HG03025 (cell line): Measurements from ENCODE around the gene LRRC49.
"Not testable (repeated sequence)": the region's sequence is repeated elsewhere in the genome, so short reads cannot be mapped to it uniquely, and the experiment has no call there.

ENCODE experiments used
- ATAC-seq: cut with Tn5 transposase; IDR thresholded peaks from one replicate; pipeline ENCODE4 v1.9.1; 2021; ENCODE audit warnings: mild to moderate bottlenecking, moderate library complexity; ENCODE audit not compliant: unreplicated experiment, low FRiP score

Gene LRRC49

DNA sequence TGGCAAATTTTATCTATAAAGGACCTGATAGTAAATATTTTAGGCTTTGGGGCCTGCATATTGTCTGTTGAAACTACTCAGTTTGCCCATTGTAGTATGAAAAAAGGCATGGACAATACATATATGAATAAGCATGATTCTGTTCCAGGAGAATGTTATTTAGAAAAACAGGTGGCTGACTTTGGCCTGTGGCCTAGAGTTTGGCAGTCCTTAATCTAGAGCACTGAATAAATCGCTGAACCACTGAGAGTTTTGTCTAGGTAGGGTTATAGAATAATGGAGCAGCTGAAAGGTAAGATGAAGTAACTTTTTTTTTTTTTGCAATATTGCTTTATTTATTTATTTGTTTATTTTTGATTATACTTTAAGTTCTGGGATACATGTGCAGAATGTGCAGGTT, 75.0 kb downstream of the LRRC49 start:
- no peak for ATAC-seq

DNA sequence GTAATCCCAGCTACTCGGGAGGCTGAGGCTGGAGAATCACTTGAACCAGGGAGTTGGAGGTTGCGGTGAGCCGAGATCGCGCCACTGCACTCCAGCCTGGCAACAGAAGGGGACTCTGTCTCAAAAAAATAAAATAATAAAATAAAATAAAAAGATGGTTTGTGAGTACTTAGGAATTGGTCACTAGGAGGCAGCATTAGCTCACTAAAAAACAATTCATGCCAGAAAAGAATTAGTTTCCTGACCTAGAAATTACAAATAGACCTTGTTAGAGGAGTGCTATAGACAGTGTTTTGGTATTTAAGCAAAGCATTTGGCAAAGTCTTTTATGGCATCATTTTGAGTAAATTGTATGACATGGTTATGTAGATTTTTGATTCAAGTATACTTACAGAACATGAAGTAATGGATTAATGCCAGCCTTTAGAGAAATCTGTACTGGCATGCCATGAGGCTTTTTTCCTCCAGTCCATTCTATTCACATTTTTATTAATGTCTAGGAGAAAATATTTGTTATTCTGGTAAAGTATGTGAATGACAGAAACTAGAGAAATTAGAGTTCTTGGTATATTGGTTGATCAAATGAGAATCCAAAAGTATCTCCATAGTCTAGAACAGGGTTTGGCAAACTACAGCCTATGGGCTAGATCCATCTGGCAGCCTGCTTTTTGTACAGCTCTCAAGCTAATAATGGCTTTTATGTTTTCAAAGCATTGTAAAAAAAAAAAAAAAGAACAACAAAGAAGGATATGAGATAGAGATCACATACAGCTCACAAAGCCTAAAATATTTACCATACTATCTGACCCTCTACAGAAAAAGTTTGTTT, 81.6 kb downstream of the LRRC49 start:
- no peak for ATAC-seq

DNA sequence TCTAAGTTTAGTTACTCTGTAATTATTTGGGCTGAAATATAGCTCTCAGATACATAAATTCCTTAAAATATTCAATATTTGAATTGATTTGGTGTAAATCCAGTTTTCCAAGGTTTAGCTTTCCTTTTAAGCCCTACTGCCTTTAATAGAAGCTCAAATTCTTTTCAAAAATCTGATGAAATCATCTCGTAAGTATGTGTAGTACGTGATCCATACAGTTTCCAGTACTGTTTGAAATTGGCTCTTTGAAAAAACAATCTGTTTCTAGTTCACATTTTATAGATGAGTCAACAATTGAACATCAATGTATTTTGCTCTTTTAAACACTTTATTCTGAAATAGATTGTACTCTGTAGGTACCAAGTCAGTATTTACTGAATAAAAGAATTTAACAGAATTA, 84.2 kb downstream of the LRRC49 start:
- ATAC-seq: no peak

DNA sequence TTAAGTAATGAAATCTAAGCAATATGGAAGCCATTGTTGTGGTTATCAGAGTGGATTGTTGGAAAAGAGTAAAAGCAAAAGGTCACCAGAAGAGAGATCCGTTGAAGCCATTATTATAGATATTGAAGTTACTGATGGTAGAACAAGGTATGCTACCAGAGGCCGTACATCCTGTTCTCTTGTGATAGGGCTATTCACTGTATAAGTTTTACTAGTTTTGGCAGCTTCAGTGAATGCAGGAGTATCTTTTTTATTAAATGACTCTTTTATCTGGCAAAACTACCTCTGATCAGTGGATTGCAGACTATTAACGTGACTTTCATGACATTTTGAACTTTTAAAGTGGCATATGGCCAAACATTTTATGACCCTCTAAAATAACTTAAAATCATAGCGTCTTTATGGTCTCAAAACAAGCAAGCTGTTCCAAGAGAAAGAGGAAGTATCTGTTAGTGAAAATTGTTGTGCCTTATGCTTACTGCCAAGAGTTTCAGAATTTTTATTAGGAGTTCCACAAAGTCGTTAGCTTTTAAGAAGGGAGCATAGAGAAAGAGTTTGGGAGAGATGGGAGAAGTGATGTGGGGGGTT, 102.9 kb downstream of the LRRC49 start:
- no peak for ATAC-seq

DNA sequence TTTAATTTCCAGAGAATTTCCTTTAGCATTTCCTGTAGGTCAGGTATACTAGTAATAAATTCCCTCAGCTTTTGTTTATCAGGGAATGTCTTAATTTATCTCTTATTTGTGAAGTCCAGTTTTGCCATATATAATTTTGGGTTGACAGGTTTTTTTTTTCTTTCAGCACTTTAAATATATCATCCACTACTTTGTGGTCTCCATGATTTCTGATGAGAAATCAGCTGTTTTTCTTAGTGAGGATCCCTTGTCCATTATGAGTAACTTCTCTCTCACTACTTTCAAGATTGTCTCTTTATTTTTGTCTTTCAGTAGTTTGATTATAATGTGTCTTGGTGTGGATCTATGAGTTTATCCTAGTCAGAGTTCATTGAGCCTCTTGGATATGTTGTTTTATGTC, 105.7 kb downstream of the LRRC49 start:
- ATAC-seq: no peak

DNA sequence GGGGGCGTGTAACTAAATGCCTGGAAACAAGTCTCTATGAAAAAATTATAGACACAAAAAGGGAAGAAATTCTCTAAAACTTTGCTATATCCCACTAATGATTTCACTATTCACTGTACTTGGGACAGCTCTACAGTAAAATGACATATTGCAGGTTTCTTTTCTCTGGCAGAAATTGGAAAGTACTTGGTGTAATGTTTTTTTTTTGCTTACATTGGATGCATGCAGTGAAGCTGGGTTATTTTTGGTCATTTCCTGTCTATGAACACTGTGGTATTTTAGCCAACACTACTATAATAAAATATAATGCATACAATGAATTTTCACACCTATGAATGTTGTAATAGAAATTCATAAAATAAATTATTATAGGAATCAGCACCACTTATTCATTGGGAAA, 109.7 kb downstream of the LRRC49 start:
- no peak for ATAC-seq

DNA sequence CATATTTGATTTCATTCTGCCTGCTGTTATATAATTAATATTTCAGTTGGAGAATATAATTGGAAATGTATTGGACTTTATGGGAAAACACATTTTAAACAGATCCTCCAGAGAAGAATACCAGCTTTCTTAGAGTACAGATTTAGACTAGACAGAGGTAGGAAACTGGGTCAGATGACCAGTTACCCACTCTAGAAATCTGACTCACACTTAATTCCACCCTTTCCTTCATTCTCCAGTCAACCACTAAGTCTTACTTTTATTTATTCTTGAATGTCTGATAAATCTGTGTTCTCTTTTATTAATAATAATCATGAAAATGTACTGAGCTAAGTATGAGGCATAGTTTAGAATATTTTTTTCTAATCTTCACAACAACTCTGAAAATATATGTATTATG, 110.7 kb downstream of the LRRC49 start:
- no peak for ATAC-seq

DNA sequence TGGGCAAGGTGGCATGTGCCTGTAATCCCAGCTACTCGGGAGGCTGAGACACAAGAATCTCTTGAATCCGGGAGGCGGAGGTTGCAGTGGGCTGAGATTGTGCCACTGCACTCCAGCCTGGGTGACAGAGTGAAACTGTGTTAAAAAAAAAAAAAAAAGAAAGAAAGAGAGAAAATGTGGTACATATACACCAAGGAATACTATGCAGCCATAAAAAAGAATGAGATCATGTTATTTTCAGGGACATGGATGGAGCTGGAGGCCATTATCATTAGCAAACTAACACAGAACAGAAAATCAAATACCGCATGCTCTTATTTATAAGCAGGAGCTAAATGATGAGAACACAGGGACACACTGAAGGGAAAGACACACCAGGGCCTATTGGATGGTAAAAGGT, 111.9 kb downstream of the LRRC49 start:
- ATAC-seq: not testable (repeated sequence)

DNA sequence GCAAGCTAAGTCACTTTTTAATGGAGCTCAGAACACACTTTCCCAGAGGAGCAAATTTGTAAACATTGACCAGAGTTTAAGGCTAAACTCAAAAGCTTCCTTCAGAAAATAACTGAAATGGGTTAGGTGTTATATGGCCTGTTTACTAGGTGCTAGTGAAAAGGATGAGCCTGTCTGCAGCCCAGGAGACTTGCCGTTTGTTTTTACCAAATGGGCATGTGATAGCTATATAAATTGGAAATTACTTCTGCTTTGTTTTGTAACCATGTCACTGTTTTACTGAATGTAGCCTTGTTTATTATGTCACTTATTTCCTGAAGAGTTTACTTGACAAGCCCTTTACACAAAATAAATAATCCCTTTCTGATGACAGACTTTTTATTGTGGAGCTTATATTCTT, 113.3 kb downstream of the LRRC49 start:
- no peak for ATAC-seq

DNA sequence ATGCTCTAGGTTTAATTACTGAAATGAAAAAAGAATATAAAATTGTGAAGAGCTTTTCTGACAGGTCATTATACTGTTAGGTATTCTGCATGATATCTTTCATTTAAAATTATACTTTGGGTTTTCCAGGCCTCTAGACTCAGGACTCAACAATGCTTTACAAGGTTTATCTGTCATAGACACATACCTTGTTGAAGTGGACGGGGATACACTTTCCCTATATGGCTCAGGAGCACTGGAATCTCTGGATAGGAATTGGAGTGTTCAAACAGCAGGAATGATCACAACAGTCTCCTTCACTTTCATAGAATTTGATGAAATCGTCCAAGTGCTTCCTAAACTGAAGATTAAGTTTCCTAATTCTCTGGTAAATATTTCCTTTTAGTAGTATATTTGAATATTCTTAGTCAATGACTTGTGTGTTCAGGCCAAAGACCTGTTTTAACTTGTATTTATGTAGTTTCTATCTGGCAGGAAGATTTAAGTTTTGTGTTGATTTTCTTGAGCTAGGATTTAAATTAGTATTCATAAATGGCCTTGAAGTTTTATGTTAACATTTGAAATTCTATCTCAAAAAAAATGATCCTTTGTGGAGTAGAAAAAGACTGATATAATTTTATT, 115.7 kb downstream of the LRRC49 start:
- no peak for ATAC-seq

DNA sequence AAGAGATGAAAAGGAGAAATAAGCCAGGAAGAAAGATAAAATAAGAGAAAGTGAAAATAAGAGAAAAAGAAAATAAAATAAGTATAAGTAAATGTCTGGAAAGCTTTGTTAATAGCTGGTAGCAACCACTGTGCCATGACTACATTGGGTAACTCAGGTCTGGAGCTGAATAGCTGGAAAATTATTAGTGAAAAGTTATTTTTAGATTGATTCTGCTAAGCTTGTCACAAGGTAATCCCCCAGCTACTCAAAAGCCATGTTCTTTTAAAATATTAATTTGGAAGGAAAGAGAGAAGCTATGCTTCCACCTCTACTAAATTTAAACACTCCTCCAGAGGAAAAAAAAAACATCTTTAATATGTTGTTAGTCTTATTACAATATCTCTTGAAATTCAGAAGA, 117.8 kb downstream of the LRRC49 start:
- no peak for ATAC-seq

DNA sequence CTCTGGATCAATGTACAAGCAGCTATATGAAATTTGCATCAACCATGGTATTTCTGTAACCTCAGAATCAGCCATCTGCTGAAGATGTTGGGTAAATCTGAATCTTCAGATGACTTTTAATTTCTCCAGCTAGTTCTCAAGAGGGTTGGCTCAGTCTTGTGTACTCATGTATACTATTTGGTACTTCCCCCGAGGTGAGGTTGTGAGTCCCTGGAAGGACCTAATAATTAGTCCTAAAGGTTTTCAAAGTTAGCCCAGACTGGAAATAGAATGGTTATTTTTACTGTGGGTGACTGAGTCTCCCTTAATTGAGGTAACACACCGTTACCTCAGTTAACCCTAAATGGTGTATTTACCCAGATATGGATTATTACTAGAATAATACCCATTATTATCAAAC, 118.4 kb downstream of the LRRC49 start:
- ATAC-seq: no peak

DNA sequence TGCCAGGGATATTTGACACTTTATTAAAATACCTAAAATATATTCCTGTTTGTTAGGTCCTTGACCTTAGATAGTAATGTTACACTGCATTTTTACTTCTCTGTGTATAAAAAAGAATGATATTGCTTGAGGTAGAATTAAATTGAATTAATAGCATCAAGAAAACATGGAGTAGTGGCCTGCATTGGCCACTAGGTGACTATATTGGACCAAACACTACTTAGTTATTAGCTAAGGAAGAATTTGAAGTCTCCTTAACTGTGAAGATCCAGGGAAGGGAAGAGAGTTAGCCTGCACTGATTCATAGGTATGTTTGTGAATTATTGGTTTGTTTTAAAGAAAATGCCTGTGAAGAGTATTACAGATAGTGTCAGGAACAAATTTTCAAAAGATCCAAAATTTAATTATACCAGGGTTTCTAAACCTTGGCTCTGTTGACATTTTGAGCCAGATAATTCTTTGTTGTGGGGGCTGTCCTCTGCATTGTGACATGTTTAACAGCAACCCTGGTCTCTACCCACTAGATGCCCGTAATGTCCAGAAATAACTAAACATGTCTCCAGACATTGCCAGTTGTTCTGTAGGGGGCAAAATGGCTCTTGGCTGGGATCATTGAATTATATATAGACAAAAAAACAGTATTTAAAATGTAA, 119.0 kb downstream of the LRRC49 start:
- no peak for ATAC-seq

DNA sequence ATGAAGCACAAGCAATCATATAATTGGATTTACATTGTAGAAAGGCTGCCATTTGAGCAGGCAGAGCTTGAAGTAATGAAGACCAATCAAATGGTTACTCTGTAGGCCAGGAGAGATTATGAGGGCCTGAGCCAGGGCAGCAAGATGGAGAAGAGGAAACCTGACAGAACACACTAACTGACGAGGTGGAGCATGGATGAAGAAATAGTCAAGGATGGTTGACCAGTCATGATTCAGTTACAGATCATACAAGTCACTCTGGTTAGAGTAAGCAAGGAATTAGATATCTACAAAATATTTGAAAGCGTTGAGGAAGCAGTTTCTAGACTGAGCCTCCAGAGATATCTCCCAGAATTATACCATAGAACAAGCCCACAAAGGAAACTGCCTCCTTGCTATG, 120.8 kb downstream of the LRRC49 start:
- ATAC-seq: no peak

DNA sequence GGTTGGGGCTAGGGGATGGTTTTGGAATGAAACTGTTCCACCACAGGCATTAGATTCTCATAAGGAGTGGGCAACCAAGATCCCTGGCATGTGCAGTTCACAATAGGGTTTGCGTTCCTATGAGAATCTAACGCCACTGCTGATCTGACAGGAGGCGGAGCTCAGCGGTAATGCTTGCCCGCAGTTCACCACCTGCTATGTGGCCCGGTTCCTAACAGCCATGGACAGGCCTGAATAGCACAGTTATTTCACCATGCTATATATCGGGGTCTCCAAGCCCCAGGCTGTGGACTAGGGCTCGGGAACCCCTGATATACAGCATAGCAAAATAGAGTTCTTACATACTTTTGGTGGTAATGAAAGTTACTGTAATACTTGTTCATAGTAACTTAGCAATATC, 122.7 kb downstream of the LRRC49 start:
- ATAC-seq: no peak

DNA sequence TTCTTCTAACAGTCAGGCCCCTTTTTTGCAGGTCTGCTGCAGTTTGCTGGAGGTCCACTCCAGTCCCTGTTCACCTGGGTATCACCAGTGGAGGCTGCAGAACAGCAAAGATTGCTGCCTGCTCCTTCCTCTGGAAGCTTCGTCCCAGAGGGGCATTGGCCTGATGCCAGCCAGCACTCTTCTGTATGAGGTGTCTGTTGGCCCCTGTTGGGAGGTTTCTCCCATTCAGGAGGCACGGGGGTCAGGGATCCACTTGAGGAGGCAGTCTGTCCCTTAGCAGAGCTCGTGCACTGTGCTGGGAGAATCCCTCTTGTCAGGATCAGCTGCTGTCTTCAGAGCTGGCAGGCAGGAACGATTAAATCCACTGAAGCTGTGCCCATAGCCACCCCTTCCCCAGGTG, 138.6 kb downstream of the LRRC49 start:
- not testable (repeated sequence) for ATAC-seq

DNA sequence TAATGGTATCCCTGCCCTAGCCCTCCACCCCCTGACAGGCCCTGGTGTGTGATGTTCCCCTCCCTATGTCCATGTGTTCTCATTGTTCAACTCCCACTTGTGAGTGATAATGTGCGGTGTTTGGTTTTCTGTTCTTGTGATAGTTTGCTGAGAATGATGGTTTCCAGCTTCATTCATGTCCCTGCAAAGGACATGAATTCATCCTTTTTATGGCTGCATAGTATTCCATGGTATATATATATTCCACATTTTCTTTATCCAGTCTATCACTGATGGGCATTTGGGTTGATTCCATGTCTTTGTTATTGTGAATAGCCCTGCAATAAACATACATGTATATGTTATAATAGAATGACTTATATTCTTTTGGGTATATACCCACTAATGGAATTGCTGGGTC, 142.9 kb downstream of the LRRC49 start:
- ATAC-seq: not testable (repeated sequence)

DNA sequence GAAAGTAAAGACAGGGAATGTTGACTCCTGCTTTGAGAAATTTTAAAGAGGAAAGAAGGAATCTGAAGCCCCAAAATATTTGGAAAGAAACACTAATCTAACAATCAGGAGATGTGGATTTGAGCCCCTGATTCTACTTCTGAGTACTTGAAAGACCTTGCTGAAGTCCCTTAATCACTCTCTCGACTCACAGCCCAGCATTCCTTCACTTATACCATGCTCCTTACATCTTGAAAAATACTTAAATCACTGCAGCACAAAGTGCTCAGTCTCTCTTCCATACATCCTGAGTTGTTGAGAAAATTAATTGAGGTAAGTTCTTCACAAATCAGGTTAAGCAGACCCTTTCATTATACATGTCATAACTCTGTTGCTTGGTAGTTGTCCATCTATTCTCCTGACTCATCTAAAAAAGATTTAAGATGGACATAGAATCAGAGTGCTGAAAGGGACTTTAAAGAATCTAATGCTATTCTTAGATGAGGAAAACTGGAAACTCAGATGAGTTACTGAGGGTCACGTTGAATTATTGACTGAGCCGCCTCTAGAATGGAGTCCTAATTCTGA, 149.8 kb downstream of the LRRC49 start:
- no peak for ATAC-seq

DNA sequence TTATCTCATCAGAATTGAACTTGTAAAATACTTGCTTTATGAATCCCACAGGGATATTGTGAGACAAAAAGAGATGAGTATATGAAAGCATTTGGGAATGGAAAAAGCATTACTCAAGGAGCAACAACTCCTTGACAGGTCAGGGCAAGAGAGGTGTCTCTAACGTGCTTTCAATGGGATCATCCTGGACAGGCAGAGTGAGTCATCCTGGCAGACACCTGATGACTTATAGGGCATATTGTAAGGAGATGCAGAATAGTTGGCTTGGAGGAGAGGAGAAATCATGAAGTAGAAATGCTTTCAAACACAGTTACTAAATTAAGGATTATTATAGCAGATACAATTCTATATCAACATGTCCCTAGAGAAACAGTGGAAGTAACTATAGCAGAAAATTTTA, 150.7 kb downstream of the LRRC49 start:
- no peak for ATAC-seq

DNA sequence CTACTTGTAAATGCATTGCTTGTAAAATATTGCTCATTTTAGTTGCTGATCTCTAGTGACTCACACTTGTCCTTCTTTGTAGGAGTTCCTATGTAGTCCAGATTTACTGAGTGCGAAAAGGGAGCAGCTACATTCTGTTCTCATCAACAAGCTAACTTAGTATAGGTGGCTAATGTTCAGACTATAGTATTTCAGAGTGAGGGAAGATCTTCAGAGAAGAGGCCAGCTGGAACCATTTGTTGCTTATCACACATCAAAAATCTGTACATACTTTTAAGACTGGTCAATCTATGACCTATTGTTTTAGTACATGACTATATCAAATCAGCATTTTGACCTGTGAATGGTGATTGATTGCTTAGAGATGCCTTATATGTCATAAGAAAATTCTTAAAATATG, 151.4 kb downstream of the LRRC49 start:
- ATAC-seq: no peak

DNA sequence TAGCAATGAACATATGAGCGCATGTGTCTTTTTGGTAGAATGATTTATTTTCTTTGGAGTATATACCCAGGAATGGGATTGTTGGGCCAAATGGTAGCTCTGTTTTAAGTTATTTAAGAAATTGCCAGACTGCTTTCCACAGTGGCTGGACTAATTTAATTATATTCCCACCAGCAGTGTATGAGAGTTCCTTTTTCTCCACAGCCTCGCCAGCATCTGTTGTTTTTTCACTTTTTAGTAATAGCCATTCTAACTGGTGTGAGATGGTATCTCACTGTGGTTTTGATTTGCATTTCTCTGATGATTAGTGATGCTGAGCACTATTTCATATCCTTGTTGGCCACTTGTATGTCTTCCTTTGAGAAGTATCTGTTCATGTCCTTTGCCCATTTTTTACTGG, 153.5 kb downstream of the LRRC49 start:
- not testable (repeated sequence) for ATAC-seq
